DND-41 (cell line): Measurements from ENCODE around the gene AMDHD1.

Experiments
- EZH2 ChIP-seq: IDR thresholded peaks from 3 replicates; pipeline ENCODE4 v1.6.1; 2012; ENCODE audit warnings: borderline replicate concordance, low read depth, mild to moderate bottlenecking, moderate library complexity, low read length, inconsistent platforms; ENCODE audit not compliant: severe bottlenecking
- TF ChIP-seq, protein P1 (sequence below): IDR thresholded peaks from 2 replicates; pipeline ENCODE4 v1.5.1; 2012; ENCODE audit warnings: borderline replicate concordance, low read length, moderate library complexity, mild to moderate bottlenecking; ENCODE audit not compliant: poor library complexity, severe bottlenecking; ENCODE audit errors: extremely low read depth

DNA sequence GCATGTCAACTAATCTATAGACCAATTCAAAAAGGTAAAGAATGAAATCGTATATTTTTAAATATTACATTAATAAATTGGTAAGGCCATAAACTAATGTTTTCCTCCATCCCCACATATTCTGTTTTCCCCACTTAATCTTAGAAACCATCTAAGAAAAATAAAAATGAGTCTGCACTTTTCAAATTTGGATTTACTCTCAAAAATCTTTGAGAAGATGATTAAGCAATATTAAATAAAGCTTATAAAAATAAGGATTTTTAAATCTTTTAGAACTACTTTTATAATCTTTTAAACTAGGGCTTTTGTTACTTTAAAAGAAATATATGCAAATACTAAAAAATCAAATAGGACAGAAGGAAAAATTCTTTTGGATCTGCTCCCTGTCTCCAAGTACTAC, 63.6 kb downstream of the AMDHD1 start:
- TF ChIP-seq, protein P1, sequence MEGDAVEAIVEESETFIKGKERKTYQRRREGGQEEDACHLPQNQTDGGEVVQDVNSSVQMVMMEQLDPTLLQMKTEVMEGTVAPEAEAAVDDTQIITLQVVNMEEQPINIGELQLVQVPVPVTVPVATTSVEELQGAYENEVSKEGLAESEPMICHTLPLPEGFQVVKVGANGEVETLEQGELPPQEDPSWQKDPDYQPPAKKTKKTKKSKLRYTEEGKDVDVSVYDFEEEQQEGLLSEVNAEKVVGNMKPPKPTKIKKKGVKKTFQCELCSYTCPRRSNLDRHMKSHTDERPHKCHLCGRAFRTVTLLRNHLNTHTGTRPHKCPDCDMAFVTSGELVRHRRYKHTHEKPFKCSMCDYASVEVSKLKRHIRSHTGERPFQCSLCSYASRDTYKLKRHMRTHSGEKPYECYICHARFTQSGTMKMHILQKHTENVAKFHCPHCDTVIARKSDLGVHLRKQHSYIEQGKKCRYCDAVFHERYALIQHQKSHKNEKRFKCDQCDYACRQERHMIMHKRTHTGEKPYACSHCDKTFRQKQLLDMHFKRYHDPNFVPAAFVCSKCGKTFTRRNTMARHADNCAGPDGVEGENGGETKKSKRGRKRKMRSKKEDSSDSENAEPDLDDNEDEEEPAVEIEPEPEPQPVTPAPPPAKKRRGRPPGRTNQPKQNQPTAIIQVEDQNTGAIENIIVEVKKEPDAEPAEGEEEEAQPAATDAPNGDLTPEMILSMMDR: no peak
- no peak for TF ChIP-seq EZH2
